HG03469 (cell line): ENCODE results near the gene UHMK1.
A peak's percentile ranks its signal among the peaks of the same experiment; 100 is the strongest.

Experiments
- ATAC-seq: cut with Tn5 transposase; IDR thresholded peaks from one replicate; pipeline ENCODE4 v1.9.1; 2021; ENCODE audit warnings: mild to moderate bottlenecking, moderate library complexity, moderate number of reproducible peaks; ENCODE audit not compliant: unreplicated experiment

The UHMK1 gene

GRCh38 chr1:162527314-162527713 is 29.7 kb downstream of the UHMK1 start:
- ATAC-seq: no peak

DNA sequence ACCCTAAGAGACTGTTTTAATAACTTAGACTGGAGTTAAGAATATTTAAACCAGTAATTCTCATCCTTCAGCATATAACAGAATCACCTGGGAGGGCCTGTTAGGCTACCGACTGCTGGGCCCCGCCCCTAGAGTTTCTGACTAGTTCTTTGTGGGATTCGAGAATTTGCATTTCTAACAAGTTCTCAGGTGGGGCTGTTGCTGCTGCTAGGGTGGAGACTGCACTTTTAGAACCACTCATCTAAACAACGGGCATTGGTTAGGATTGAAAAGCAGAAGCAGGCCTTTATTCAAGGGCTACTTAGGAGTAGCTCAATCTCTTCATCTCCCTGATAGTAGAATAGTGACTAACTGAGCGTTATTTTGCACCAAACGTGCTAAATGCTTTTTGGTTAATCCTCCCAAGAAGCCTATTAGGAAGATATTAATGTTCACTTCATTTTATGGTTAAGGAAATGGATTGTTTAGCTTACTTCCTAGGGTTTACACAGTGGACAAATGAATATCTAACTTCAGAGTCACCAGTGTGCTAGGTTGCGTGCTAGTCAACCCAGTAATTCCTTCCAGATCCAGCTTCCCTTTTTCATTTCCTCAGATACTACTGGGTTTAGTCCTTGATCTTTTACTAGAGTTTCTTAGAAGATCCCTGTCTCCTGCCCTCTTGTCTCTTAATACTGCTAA is 32.8 kb downstream of the UHMK1 start:
- ATAC-seq: peak; percentile 88

- no peak for ATAC-seq
Observed at GRCh38 chr1:162530988-162531319, 33.3 kb downstream of the UHMK1 start.

GRCh38 chr1:162535501-162535900 is 37.9 kb downstream of the UHMK1 start:
- ATAC-seq: no peak

DNA sequence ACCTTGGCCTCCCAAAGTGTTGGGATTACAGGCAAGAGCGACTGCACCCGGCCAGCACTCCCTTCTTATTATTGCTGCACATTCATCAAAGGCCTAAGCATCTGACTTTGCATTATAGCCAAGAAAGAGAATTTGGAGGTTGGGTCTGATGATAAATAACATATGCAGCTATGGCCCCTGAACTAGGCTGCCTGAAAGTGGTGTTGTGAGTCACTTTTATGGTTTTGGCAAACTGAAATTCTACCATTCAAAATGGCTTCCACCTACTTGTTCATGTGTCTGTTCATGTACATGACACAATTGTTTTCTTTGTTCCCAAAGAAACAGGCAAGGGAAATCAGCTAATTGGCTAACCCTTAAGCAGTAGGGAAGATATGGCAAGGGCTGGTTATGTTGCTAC is 38.9 kb downstream of the UHMK1 start:
- ATAC-seq: no peak

DNA sequence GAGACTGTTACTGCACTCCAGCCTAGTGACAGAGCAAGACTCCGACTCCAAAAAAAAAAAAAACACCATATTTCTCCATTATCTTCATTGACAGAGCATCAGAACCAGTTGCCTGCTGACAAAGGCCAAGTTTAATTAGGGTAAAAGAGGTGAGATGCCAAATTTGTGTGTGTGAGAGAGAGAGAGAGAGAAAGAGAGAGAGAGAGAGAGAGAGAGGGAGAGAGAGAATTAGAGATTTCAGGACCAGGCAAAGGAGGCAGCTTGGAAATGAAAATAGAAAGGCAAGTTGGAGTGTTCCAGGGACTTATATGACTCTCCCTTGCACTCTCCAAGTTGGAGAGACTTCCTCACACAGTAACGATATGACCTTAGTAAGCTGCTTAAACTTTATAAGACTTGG is 39.6 kb downstream of the UHMK1 start:
- no peak for ATAC-seq

GRCh38 chr1:162538815-162539431 is 41.3 kb downstream of the UHMK1 start:
- ATAC-seq: no peak

DNA sequence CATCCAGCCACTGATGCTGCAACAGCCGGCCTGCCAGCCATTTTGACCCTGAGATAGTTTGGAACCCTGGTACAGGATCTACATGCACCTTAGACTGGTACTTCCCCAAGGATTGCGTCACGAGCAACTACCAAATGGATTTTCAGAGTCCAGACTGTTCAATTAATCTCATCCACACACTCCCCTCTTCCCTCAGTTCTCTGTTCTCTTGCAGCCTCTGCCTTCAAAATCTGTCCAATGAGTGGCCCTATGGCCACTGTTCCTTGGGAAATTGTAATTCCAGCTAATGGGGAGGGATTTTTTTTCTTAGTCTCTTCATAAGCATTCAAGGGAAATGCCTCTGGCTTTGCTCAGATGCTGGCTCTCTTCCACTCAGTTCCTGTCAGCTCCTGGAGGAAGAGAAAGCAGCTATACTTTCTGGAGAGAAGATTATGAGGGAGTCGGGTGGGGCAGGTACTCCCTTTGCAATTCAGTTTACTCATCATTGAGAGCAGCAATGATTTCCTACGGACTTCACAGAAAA is 44.1 kb downstream of the UHMK1 start:
- no peak for ATAC-seq

DNA sequence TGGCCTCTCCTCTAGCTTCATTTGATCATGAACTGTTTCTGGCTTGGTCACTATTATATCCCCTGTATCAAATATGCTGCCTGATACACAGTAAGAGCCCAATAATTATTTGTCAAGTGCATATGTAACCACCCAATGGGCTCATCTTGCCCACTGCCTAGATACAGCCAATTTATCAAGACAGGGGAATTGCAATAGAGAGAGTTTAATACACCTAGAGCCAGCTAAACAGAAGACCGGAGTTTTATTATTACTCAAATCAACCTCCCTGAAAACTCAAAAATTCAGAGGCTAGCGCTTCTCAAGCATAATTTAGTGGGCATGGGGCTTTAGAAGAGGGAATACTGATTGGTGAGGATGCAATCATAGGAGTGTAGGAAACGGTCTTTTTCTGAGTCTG is 45.6 kb downstream of the UHMK1 start:
- no peak for ATAC-seq

DNA sequence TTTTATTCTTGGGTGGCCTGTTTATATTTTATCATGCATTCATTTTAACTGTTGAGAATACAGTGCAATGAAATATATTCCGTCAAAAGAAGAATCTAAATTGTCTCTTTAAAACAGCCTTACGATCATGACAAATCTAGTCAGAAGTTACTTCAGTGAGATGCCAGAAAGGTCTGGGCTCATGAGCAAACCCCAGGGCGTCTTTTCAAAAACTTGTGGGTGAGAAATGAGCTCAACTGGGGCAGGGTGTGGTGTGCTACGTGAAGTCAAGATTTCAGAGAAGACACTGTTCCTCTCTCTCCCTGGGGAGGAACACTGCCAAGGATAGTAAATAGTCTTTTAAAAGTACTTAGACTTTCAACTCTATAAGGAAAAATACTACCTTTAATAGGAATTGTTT is 50.6 kb downstream of the UHMK1 start:
- ATAC-seq: no peak

DNA sequence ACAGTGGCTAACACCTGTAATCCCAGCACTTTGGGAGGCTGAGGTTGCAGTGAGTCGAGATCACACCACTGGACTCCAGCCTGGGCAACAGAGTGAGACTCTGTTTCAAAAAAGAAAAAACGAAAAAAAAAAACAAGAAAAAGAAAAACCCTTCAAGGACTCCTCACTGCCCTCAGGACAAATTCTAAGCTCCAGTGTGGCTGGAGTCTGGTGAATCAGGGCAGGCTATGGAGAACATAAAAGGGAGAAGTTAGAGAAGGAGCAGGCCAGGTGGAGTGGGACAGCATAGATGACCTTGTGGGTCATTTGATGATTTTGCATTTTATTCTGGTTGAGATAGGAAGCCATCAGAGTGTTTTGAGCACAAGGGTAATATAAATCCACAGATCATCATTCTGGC is 51.4 kb downstream of the UHMK1 start:
- no peak for ATAC-seq

DNA sequence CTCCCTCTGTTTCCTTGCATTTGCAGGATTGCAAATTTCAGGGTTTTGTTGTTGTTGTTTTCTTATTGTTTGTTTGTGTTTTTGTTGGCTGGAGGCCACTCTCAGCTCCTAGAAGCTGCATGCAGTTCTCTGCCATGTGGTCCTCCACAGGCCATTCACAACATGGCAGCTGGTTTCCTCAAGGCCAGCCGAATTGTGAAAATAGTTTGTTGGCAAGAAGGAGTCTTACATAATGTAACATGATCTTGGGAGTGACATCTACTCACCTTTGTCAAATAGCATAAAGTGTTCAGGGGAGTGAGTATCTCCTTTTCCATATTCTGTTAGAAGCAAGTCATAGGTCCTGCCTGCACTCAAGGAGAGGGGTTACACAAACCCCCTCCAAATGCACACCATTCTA is 53.3 kb downstream of the UHMK1 start:
- no peak for ATAC-seq

GRCh38 chr1:162551969-162552683 is 54.5 kb downstream of the UHMK1 start:
- no peak for ATAC-seq

DNA sequence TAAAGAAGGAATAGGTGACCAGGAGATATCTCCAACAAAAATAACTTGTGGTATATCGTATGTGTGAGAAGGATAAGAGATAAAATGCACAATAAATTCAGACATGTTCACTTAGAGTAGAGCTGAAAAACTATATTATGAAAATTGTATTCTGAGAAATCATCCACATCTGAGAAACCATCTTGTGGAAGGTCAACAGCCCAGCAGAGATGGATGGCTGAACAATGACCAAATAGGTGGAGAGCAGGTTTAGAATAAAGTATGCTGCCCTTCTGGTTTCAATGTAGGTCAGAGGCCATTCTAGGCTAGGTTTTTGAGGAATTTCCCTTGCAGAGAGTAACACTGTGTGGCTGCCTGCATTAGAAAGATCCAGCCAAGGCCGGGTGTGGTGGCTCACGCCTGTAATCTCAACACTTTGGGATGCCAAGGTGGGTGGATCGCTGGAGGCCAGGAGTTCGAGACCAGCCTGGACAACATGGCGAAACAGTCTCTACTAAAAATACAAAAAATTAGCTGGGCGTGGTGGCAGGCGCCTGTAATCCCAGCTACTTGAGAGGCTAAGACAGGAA is 55.1 kb downstream of the UHMK1 start:
- no peak for ATAC-seq

- ATAC-seq: no peak
Observed at GRCh38 chr1:162554258-162554657, 56.6 kb downstream of the UHMK1 start.

DNA sequence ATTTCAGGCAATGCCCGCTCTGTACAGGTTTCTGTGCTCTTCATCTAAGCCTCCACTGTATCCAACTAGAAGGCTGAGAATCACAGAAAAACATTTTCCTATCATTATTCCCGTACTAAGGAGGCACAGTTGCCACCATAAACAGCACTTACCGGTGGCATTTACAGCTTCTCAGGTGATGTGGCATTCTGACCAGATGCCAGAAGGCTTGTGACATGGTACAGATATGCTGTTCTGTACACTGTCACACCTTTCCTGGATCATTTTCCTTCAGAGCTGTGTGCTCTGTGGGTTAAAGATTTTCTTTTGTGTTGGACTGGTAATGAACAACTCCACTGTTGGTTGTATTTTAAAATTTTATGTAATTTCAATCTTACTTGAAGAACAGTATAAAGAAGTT is 59.9 kb downstream of the UHMK1 start:
- ATAC-seq: no peak

DNA sequence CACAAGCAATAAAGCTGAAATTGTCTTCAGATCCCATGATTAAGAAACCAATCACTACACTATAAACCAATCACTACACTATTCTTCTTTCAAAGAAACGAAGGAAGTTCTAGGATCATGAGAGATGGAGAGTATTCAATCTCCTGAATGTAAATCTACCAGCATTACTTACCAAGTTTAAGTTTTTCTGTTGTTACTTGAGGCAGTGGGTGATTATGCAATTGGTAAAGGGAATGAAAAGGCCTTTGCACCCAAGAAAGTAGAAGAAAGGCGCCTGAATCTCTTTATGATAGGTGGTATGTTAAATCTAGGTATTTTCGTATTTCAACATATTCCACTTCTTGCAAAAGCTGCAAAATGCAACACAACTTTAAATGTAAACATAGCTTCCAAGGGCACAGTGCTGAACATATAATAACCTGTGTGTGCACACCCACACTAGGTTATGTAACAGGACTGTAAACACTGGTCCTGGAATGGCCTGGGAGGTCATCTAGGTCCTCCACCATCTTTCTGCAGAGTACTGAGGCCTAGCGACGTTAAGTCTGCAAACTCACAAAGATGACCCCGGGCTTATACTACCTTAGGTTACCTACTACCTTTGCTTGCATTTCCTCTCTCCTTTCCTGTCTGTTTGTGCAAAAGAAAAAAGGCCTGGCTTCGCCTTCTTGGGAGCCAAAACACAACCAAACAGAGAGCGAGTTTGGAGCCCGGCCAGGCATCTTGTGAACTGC is 62.9 kb downstream of the UHMK1 start:
- no peak for ATAC-seq

- peak; percentile 90 for ATAC-seq
Observed at GRCh38 chr1:162561037-162561615, 63.5 kb downstream of the UHMK1 start.

DNA sequence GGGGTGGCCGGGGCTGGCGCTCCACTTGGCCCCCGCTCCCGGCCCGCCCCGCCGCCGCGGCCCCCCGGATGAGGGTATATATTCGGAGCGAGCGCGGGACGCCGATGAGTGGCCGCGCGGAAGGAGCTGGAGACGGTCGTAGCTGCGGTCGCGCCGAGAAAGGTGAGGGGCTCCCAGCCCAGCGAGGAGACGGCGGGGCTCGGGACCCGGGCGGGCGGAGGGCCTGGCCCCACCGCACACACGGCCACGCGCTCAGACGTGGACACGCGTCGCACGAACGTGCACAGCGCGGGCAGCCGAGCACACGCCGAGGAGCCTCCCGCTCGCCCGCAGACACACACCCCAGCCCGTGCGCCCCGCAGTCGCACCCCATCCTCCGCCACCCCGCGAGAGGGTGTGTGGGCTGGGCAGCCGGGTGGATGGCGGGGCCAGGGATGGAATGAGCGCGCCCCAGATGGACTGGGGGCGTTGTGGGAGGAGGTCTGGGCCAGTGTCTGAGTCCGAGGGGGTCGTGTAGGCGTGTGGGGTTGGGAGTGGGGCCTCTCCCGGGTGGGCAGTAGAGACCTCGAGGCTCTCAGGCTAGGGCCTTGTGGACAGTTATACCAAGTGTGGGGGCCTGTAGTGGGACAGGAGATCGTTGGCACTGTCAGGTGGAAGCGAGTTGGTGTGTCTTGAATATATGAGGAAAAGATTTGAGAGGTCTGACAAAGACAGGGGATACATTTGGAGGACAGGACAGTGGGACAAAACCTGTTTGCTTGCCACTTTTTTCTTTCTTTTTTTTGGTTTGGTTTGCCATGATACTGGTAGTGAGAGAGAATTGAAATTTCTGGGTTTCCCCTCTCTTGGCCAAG is 64.2 kb downstream of the UHMK1 start, which contains the start of gene UAP1:
TSS of gene UAP1 (plus strand) at position 107 of the 854 bp plus-strand sequence. CDS start 4,347 bp downstream, outside the sequence.
- peak; percentile 21 for ATAC-seq

DNA sequence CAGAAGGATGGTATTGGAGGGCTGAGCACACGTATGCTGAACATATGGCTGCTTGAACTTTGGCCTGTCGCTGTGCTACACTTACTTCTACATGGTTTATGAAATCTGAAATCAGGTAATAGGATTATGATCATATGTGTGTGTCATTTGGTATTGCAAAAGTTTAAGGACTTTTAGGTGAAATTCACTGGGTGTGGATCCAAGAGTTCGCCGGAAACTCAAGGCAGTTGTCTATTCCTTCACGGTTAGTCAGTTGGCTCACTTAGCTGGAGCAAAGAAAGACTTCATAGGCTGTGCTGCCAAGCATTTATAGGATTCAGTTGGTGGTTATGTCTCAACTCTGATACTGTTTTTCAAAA is 64.8 kb downstream of the UHMK1 start:
- no peak for ATAC-seq
